HG02642 (cell line): ENCODE measurements around the gene JAZF1.

Experiments used
- ATAC-seq: cut with Tn5 transposase; IDR thresholded peaks from one replicate; pipeline ENCODE4 v1.9.1; 2021; ENCODE audit warnings: mild to moderate bottlenecking; ENCODE audit not compliant: unreplicated experiment, poor library complexity

The JAZF1 gene

DNA sequence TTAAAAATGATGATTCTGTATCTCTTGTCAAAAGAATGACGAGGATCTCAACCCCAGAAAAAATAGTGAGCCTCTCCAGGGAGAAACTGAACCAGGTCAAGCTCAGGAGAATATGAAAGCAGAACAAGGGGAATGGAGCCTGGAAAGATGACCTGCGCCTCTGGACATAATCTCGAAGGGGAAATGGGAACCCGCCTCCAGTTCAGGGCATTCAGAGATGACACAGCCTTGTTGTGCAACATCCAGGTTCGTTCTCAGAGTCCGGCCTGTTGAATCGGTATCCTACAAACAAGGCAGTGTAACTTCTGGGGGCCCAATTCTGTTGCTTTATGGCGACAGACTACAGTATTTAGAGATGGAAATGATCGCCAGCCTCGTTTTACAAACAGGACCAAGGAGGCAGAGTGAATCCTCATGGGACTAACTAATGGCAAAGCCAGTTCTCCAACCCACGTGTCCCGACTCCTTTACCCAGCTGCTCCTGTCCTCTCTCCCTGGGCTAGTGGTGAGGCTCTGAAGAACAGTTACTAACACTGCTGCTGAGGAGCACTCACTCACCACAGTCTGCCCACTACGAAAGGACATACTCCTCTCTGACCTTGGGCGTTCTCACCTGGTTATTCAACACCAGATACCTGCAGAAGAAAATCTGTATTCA lies 67.6 kb downstream of the JAZF1 start:
- no peak for ATAC-seq

DNA sequence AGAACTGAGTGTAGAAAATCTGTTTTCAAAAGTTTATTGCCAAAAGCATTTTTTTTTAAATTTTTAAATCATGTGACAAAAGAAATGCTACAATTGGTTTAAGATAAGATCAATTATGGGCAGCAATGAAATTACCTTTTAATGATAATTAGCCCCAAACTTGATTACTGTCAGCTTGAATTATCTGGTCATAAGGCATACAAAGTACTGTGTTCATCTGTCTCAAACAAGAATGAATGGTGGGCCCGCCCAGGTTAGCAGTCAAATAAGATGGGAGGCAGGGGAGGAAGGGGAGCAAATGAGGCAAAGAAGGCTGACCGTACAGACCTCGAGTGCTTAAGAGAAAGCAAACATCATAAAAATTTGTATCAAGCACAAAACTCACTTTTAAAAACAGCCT lies 68.1 kb downstream of the JAZF1 start:
- no peak for ATAC-seq

DNA sequence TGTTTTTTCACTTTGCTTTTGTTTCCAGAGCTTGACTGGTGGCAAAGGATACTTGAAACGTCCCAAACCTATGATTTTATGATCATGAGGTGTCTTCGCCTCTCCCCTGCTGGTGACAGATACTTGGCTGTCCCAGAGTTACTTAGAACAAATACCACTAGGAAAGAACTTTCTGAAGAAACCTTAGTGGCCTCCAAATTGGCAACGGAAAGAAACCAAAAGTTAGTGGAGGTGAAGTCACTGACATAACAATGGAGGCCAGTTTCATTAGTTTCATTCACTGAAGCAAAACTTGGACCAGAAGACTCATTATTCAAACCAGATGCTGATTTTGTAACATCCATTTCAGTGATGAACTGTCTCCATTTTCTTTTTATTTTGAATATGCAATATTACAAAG lies 68.6 kb downstream of the JAZF1 start:
- ATAC-seq: no peak

DNA sequence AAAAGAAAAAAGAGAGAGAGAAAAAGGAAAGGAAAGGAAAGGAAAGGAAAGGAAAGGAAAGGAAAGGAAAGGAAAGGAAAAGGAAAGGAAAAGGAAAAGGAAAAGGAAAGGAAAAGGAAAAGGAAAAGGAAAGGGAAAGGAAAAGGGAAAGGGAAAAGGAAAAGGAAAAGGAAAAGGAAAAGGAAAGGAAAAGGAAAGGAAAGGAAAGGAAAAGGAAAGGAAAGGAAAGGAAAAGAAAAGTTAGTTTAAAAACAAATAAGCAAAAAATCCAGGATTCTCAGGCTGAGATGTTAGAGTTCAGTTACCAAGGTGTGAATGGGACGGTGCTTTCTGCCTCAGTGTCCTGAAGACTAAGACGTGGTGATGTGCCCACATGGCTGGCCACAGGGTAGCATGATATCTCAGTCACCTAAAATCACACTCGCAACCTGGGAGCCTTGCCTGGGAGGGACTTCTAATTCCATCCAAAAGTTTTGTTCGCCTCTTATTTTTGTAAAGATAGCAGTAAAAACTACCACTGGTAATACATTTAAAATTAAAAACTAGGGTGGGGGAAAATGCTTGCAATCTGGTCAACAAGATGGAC lies 70.1 kb downstream of the JAZF1 start:
- no peak for ATAC-seq

DNA sequence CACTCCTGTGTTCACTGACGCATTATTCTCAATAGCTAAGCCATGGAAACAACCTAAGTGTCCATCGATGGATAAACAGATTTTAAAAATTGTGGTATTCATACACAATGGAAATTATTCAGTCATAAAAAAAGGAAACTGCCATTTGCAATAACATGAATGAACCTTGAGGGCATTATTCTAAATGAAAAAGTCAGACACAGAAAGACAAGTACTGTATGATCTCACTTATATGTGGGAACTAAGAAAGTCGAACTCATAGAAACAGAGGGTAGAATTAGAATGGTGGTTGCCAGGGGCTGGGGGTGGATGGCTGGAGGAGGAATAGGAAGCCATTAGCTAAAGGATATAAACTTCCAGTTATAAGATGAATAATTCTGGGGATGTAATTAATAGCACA lies 71.8 kb downstream of the JAZF1 start:
- ATAC-seq: no peak

DNA sequence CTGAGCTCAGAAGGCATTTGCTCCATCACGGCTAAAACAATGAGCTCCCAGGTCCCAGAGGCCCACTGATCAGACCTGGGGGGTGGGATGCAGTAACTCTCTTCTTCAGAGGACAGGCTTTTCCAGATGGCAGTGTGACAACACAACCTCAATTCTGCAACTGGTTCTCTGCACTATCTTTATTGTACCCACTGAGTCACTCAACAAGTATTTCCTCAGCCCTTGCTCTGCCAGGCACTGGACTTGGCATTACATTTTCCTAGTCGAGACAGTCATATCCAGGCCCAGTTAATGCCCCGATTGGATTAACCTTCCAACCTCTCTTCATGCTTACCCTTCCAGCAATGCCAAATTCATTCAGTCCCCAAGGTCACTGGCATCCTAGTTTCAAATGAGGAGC lies 72.6 kb downstream of the JAZF1 start:
- no peak for ATAC-seq

DNA sequence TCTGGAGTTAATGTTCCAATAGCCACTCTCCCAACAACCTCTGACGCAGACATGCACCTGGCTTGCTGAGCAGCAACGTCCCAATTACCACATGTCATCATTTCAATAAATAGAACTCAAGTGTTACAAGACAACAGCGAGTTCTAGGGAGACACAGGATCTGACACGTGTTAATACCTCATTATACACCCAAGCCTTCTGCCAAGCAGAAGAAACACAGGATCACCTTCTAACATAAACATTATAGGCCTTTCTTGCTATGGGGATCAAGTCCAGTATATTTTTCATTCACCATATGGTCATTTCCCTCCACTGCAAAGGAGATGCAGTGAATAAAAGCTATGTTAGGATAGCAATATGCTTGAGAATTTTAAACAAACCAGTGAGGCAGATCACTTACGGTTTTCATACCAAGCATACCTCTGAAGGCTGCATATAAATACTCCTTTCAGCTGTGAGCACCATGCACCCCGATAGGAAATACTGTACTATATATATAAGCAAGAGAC lies 74.2 kb downstream of the JAZF1 start:
- no peak for ATAC-seq

DNA sequence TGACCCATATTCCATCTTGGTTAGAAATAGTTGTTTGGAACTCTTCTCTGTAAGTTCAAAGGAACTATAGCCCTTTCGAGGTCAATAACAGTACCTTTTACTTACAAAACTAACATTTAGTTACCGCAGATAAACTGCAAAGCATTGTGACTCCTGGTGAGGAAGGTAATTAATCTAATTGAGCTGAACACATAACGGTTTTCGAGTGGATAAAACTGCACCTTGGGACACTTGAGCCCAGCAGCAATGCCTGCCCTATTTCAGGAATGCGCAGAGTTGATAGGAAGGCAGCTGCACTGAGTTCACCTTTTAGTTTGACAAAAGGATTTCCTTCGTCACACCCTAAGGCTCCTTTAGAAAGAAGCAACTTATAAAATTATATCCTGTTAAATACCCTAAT lies 75.4 kb downstream of the JAZF1 start:
- no peak for ATAC-seq

DNA sequence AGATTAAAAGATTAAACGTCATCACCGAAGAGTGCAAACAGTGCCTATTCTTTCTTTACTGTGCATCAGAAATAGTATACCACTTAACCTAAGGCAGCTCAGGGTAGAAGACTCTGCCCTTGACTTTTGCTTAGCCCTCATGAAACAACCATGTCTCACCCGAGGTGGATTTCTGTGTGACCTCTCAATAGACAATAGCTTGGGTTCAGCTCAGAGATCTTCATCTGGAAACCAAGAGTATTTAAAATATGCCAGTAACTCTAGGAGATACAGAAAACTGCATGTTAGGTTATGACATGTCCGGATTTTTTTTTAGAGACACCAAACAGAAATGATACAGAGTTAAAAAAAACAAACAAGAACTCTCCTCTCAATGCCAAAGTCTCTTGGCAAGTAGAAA lies 75.8 kb downstream of the JAZF1 start:
- ATAC-seq: no peak

DNA sequence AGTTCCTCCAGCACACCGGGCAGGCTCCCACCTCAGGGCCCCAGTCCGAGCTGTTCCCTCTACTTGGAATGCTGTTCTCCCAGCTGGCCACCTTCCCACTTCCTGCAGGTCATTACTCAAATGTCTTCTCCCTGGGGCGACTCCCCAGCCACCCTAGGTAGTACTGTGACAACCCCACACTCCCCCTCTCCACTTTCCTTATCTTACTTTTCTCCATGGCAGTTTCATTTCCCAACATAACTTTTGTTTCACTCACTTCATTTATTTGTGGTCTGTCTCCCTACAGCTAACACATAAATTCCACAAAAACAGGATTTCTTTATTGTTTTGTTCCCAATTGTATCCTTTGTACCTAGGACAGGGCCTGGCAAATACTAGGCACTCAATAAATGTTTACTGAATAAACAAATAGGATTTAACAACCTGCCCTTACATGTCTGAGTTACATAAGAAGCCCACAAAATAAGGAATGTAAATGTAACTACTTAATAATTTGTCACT lies 76.5 kb downstream of the JAZF1 start:
- ATAC-seq: no peak

DNA sequence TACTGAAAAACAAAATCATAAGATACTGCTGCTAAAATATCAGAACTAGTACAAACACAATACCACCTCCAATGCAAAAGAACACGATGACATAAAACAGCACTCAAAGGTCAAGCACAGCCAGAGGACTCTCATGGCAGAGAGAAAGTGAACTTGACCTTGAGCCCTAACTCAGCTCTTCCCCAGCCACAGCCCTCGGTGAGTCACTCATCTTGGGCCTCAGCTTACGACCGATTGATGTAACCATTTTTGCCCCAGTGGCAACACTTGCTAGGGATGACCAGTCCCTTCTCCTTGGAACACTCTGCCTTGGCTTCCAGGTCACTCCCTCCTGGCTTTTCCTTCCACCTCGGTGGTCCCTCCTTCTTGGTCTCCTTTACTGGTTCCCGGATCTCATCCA lies 77.8 kb downstream of the JAZF1 start:
- no peak for ATAC-seq

DNA sequence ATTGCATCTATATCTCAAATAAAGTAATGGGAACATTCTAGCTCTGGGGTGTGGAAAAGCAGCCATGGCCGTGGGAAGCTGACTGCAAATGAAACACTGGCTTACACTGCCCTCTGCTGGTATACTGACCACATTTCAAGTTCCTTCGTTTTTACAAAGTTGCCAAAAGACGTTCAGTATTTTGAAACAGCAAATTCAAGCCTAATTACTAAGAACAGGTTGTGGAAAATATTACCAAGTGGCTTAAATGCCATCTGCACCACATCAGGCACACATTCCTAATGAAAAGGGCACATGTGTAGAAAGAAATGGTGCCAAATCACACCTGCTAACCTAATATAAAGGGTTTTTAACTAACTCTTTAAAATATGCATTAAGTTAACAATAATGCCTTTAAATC lies 83.9 kb downstream of the JAZF1 start:
- ATAC-seq: no peak

DNA sequence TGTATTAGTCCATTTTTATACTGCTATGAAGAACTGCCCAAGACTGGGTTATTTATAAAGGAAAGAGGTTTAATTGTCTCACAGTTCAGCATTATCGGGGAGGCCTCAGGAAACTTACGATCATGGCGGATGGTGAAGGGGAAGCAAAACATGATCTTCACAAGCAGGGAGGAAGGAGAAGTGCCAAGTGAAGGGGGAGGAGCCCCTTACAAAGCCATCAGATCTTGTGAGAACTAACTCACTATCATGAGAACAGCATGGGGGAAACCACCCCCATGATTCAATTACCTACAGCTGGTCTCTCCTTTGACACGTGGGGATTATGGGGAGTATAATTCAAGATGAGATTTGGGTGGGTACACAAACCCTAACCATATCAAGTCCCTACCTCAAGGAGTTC lies 85.4 kb downstream of the JAZF1 start:
- ATAC-seq: no peak

DNA sequence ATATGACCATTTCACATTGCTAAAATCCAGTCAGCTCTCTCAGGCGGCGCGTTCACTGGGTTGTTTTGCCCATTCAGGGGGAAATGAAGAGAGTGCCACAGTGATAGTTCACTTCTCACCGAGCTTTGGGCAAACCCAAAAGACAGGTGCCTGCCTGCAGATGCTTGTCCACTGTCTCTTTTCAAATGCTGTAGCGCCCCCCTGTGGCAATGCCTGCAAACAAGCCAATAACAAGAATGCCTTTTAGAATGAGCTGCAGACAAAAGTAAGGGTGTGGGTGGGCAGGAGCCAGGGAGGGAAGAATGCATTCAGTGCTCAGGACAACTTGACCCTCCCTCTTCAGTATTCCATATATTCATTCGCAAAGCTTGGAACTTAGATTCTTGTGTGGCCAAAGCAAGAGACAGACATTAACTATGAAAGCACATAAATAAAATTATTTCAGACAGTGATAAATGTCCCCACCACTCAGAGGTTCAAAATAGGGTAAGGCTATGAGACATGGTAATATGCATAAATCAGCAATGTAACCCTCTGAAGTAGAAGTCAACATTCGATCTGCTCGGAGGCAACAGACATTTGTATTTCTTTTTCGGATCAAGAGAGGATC lies 86.9 kb downstream of the JAZF1 start:
- no peak for ATAC-seq

DNA sequence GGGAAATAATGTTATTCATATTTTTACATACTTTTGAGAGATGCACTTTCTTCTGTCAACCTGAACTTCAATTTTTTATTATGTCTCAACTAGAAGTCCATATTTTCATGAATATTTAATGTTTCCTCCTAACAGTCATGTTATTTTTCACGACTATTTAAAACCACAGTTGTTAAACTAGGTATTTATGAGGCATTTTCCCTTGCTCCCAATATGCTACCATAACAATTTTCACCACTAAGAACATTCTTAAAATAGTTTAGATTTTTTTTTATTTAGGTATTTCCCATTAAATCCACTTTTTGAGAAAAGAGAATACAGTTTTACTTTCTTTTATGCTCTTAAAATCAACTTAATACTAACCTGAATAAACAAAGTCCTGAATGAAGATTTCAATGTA lies 89.4 kb downstream of the JAZF1 start:
- no peak for ATAC-seq

DNA sequence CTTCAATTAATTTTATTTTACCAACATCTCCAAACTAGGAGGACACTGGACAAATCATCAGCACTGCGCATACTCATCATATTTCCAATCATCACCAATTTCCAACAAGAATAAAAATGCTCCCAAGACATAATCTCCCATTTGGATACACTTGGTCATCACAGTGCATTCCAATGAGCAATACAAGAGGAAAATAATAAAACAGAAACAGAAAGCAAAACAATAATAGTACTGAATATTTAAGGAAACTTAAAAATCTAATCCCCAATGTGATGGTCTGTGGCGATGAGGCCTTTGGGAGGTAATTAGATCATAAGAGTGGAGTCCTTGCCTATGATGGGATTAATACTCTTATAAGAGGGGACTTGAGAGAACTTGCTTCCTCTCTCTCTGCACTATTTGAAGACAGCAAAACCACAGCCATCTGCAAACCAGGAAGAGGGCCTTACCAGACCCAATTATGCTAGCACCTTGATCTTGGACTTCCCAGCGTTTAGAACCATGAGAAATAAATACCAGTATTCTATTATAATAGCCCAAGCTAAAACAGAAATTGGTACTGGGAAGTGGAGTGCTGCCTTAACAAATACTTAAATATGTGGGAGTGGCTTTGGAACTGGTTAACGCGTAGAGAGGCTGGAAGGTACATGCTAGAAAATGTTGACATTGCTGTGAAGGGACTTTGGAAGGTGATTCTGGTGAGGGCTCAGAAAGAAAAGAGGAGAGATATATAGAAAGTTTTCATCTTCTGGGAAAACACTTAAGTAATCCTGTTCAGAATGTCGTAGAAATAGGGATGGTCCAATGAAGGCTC lies 91.5 kb downstream of the JAZF1 start:
- ATAC-seq: no peak

DNA sequence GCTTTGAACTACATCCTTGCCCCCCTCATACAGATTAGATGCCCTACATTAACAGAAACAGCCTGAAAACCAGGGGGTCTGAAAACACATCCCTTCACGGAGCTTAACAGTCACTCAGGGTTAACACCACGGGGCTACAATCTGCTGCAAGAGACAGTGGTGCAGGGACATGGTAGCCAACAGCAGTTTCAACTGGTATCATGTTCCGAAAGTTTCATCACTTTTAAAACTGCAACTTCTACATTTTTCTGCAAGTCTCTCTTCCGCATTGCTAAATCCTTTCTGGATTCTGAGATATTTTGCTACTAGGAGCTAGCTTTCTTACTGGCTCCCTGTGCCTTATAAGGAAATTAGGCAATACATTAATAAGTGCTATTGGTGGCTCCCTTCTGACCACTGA lies 92.6 kb downstream of the JAZF1 start:
- no peak for ATAC-seq

DNA sequence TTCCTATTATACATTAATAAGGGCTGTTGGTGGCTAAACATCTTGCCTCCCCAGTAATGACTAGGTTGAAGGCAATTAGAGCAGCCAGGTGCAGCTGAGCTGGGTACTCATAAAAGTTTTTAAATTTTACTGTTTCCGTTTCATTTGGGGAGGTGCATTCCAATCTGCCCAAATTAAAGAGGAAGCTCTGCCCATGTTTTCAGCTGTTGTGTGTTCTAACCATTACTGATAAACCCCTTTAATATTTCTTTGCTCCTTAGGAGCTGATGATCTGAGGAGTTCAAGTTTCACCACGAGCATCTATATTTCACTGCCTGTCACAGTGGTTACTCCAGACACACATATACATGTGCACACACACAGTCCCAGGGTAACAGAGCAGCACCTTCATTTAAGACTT lies 94.4 kb downstream of the JAZF1 start:
- no peak for ATAC-seq

DNA sequence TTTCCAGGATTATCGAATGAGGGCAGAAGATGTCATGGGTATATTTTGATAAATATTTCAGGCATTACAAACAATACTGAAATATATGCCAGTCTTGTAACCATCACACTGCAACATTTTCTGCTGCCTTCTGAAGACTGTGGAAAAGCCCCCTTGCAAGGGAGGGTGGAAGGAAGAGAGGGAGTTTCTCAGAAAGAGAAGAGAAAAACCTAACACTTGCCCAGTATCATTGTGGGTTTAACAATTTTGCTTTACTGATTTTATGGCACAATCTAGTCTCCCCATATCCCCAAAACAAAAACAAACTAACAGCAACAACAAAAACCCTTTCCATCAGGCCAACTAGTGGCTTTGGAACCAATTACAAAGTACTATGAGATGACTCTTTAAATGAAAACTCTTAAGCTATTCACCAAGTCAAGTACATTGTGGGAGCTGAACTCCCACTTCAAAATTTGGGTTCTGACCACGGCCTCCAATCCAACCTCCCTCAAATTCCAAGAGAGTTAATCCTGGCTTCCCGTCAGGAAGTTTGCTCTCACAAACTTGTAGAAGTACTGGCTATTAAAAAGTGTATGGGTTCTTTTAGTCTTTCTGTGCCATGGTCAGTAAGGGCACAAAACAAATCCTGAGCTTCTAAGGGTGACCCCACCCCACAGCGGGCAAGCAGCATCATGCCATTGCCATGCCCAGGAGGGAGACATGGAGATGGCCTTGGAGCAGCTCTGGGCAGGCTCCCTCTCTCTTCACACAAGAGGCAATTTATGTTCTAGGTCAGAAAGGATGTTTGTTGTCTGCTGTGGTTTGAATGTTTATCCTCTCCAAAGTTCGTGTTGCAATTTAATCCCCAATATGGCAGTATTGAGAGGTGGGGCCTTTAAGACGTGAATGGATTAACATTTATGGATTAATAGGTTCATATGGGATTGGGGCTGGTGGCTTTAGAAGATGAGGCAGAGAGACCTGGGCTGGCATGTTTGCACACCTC lies 96.3 kb downstream of the JAZF1 start:
- no peak for ATAC-seq
